ENCODE measurements around the gene FAM114A2. TPM values are rescaled to one million over a fixed set of nuclear protein-coding genes. Genes with fewer than 3 reads are reported as not detected.

Gene FAM114A2
- total RNA-seq = 17.4 and 21.4 TPM in 2 replicates

GRCh38 chr5:154038707-154039457 is at the start of gene FAM114A2, which contains the start of gene MFAP3:
Gene FAM114A2, minus strand, starts transcription at chr5:154038910. Its CDS starts 3,957 bp downstream, at chr5:154034953.
Gene MFAP3, plus strand, starts transcription at chr5:154038967. Its CDS starts 10,756 bp downstream, at chr5:154049723.

Other genes with a start within 250 kb of the FAM114A2 start
- 23.4 and 29.1 TPM in 2 replicates for gene MFAP3, start 57 bp upstream of the FAM114A2 start, total RNA-seq
- 17.3 and 18.0 TPM in 2 replicates for gene GALNT10, start 151.8 kb upstream of the FAM114A2 start, total RNA-seq

Data from bronchus fibroblast of lung (primary cell).